Body of pancreas (tissue), 4 donors: ENCODE measurements around the gene RAB8B. TPM values are rescaled to one million over a fixed set of nuclear protein-coding genes. Genes with fewer than 3 reads are reported as not detected.

ENCODE experiments used
- ATAC-seq: fragments of 150-250 bp; one replicate; pipeline ENCODE4 v1.9.1; 2016
- DNase-seq, 4 donors: peaks; one replicate each; pipeline ENCODE4 v3.0.0-alpha.2; 2019
- H3K27ac ChIP-seq, 4 donors: fragments of 200-600 bp; sonication (generic); 1 replicate in 3 of 4; 2 replicates in 1 of 4; pipeline versions ENCODE4 v1.5.1 to v1.6.1; 2016 to 2019; ENCODE audit warnings: mild to moderate bottlenecking in 1 of 4, mixed read lengths in 1 of 4, moderate library complexity in 1 of 4
- H3K27me3 ChIP-seq, 2 donors: fragments of 200-600 bp; sonication (generic); one replicate each; pipeline ENCODE4 v1.6.0; 2016; ENCODE audit warnings: mild to moderate bottlenecking in 1 of 2
- H3K36me3 ChIP-seq, 2 donors: fragments of 200-600 bp; sonication (generic); replicated peaks in 1 of 2; 2 replicates each; pipeline ENCODE4 v1.5.1; 2016; ENCODE audit warnings: low read depth in 2 of 2; ENCODE audit not compliant: insufficient read depth in 1 of 2
- H3K4me1 ChIP-seq: fragments of 200-600 bp; sonication (generic); one replicate; pipeline ENCODE4 v1.6.0; 2016
- H3K4me3 ChIP-seq, 2 donors: fragments of 200-600 bp; sonication (generic); 1 replicate in 1 of 2; 2 replicates in 1 of 2; pipeline ENCODE4 v1.5.1; 2016 to 2019
- H3K9me3 ChIP-seq, 3 donors: fragments of 200-600 bp; sonication (generic); 1 replicate in 2 of 3; 2 replicates in 1 of 3; pipeline ENCODE4 v1.5.1; 2016
- CTCF ChIP-seq, 7 experiments: fragments of 450-650 bp in 4 of 7; fragments of 200-600 bp in 3 of 7; sonication (generic) in 3 of 7; IDR thresholded peaks; one replicate each; pipeline ENCODE4 v1.5.1; 2016 to 2019; ENCODE audit warnings: antibody characterized with exemption in 7 of 7
- POLR2A ChIP-seq, 3 donors: fragments of 450-650 bp; IDR thresholded peaks; one replicate each; pipeline ENCODE4 v1.6.1; 2016; ENCODE audit warnings: antibody characterized with exemption in 3 of 3, mild to moderate bottlenecking in 2 of 3
- WGBS, 2 donors: methylation state at CpG; one replicate each; pipeline ENCODE4 v1.1.5; 2017; 5-methylcytosine and 5-hydroxymethylcytosine counted together
- intact Hi-C: fragments of 100-400 bp; cut with DNase I; formaldehyde crosslinking; loops from one replicate; pipeline ENCODE4 v1.15.1; 2023
- total RNA-seq, 2 donors: library from RNA; depleted of rRNA; stranded (reverse); fragments of >200 nt; gene quantifications; one replicate each; pipeline ENCODE4 v1.1.0, GENCODE V29; 2016

The RAB8B gene
- total RNA-seq, result 10 to 100 TPM; 12.5 to 14.0 TPM

- ATAC-seq (peak; percentile 98), DNase-seq (peak; percentile 98 to 99 (median 98))
- Histone ChIP-seq H3K4me3 (peak within 1 kb of the TSS; percentile 89 to 93), H3K36me3 (no peaks in the 10 kb centered on the region), H3K9me3 (no peaks in the 10 kb centered on the region), H3K27ac (peak within 1 kb of the TSS; percentile 32 to 78 (median 55)), H3K4me1 (peaks cover 15% of the 10 kb centered on the region), H3K27me3 (no peaks in the 10 kb centered on the region)
- intact Hi-C loops, result no loop called here
- TF ChIP-seq POLR2A (IDR thresholded peaks at IDR 0.05) (peak in 2 of 3 donors; percentile 67 to 73), CTCF (IDR thresholded peaks at IDR 0.05) (peak in 2 of 7 experiments; percentile 6)
- WGBS, 2 donors, result 0 to 1% methylated on average over 32 to 77 of the region's 77 CpGs
Observed at GRCh38 chr15:63188926-63189871, at the start of gene RAB8B. RAB8B (plus strand) TSS chr15:63189606; CDS start chr15:63189625, 19 bp downstream.

GRCh38 chr15:63140936-63141335 lies 48.5 kb upstream of the RAB8B start:
- TF ChIP-seq POLR2A (IDR thresholded peaks at IDR 0.05) (no peak), CTCF (IDR thresholded peaks at IDR 0.05) (no peak)
- WGBS, 2 donors, result 89% methylated on average over 2 of the region's 2 CpGs

GRCh38 chr15:63145426-63145825 lies 44.0 kb upstream of the RAB8B start:
- no peak overlapping the region for H3K27ac ChIP-seq
- DNase-seq, result no peak
- H3K4me1 ChIP-seq, result peaks cover 2% of the 10 kb centered on the region
- no peaks in the 10 kb centered on the region for H3K27me3 ChIP-seq
- intact Hi-C loops, result no loop called here
- H3K4me3 ChIP-seq, result no peak overlapping the region
- no peaks in the 10 kb centered on the region for H3K36me3 ChIP-seq
- TF ChIP-seq POLR2A (IDR thresholded peaks at IDR 0.05) (no peak), CTCF (IDR thresholded peaks at IDR 0.05) (no peak)
- ATAC-seq, result no peak
- WGBS, 2 donors, result 88 to 93% methylated on average over 2 of the region's 2 CpGs
- H3K9me3 ChIP-seq, result no peaks in the 10 kb centered on the region

More at GRCh38 chr15:63140936-63141335, 48.5 kb upstream of the RAB8B start:
- H3K4me3 ChIP-seq, result no peak overlapping the region
- ATAC-seq (no peak), DNase-seq (no peak)
- H3K4me1 ChIP-seq, result no peaks in the 10 kb centered on the region
- H3K27me3 ChIP-seq, result no peaks in the 10 kb centered on the region
- H3K27ac ChIP-seq, result no peak overlapping the region
- H3K9me3 ChIP-seq, result no peaks in the 10 kb centered on the region
- intact Hi-C loops, result no loop called here
- no peaks in the 10 kb centered on the region for H3K36me3 ChIP-seq

- 75 to 89% methylated on average over 3 of the region's 3 CpGs for WGBS, 2 donors
- no peak for DNase-seq
Observed at GRCh38 chr15:63146684-63147083, 42.7 kb upstream of the RAB8B start.

More at GRCh38 chr15:63146684-63147083, 42.7 kb upstream of the RAB8B start:
- no peak overlapping the region for H3K27ac ChIP-seq
- H3K9me3 ChIP-seq, result no peaks in the 10 kb centered on the region
- TF ChIP-seq CTCF (IDR thresholded peaks at IDR 0.05) (no peak), POLR2A (IDR thresholded peaks at IDR 0.05) (no peak)
- H3K36me3 ChIP-seq, result peaks cover 0 to under 1% of the 10 kb centered on the region in 2 donors
- no peak for ATAC-seq
- no peak overlapping the region for H3K4me3 ChIP-seq
- H3K27me3 ChIP-seq, result no peaks in the 10 kb centered on the region
- intact Hi-C loops, result no loop called here
- peaks cover 5% of the 10 kb centered on the region for H3K4me1 ChIP-seq
